Thyroid gland (tissue), 4 donors: ENCODE results near the gene HOXC4. TPM values are rescaled to one million over a fixed set of nuclear protein-coding genes. Genes with fewer than 3 reads are reported as not detected.

Experiments used
- DNase-seq, 2 donors: peaks; one replicate each; pipeline ENCODE4 v3.0.0-alpha.2; 2019
- H3K27ac ChIP-seq, 3 donors: fragments of 200-600 bp; sonication (generic); 1 replicate in 2 of 3; 2 replicates in 1 of 3; pipeline ENCODE4 v1.5.1; 2016 to 2019; ENCODE audit warnings: mild to moderate bottlenecking in 1 of 3, moderate library complexity in 1 of 3
- H3K27me3 ChIP-seq: fragments of 200-600 bp; sonication (generic); one replicate; pipeline ENCODE4 v1.5.1; 2019
- H3K36me3 ChIP-seq, 2 donors: fragments of 200-600 bp; sonication (generic); one replicate each; pipeline ENCODE4 v1.5.1; 2016 to 2019
- H3K4me1 ChIP-seq, 2 donors: fragments of 200-600 bp; sonication (generic); one replicate each; pipeline ENCODE4 v1.5.1; 2017 to 2019
- H3K4me3 ChIP-seq, 3 donors: fragments of 200-600 bp; sonication (generic); replicated peaks in 1 of 3; 1 replicate in 2 of 3; 2 replicates in 1 of 3; pipeline ENCODE4 v1.5.1; 2016; ENCODE audit warnings: mild to moderate bottlenecking in 1 of 3
- H3K9me3 ChIP-seq: fragments of 200-600 bp; sonication (generic); one replicate; pipeline ENCODE4 v1.5.1; 2017
- POLR2A ChIP-seq, 2 donors: fragments of 450-650 bp; IDR thresholded peaks; one replicate each; pipeline ENCODE4 v1.6.1; 2017; ENCODE audit warnings: antibody characterized with exemption in 2 of 2, mild to moderate bottlenecking in 2 of 2, moderate library complexity in 1 of 2
- WGBS, 2 donors: methylation state at CpG; one replicate each; pipeline ENCODE4 v1.1.5; 2017; 5-methylcytosine and 5-hydroxymethylcytosine counted together
- intact Hi-C: fragments of 100-400 bp; cut with DNase I; formaldehyde crosslinking; loops from one replicate; pipeline ENCODE4 v1.15.1; 2023
- total RNA-seq, 4 donors: library from RNA; depleted of rRNA; stranded (reverse); fragments of >200 nt; gene quantifications; one replicate each; pipeline ENCODE4 v1.2.3, GENCODE V29; 2016
- TF ChIP-seq, protein P1 (sequence below), 6 experiments: fragments of 200-600 bp in 3 of 6; fragments of 450-650 bp in 3 of 6; sonication (generic) in 3 of 6; IDR thresholded peaks; one replicate each; pipeline ENCODE4 v1.5.1; 2016 to 2019; ENCODE audit warnings: antibody characterized with exemption in 6 of 6, mild to moderate bottlenecking in 2 of 6, inconsistent platforms in 1 of 6, moderate library complexity in 1 of 6

Gene HOXC4
- total RNA-seq, 4 donors from 2014 or later, result 0.22 to 0.27 TPM; not detected in 2

DNA sequence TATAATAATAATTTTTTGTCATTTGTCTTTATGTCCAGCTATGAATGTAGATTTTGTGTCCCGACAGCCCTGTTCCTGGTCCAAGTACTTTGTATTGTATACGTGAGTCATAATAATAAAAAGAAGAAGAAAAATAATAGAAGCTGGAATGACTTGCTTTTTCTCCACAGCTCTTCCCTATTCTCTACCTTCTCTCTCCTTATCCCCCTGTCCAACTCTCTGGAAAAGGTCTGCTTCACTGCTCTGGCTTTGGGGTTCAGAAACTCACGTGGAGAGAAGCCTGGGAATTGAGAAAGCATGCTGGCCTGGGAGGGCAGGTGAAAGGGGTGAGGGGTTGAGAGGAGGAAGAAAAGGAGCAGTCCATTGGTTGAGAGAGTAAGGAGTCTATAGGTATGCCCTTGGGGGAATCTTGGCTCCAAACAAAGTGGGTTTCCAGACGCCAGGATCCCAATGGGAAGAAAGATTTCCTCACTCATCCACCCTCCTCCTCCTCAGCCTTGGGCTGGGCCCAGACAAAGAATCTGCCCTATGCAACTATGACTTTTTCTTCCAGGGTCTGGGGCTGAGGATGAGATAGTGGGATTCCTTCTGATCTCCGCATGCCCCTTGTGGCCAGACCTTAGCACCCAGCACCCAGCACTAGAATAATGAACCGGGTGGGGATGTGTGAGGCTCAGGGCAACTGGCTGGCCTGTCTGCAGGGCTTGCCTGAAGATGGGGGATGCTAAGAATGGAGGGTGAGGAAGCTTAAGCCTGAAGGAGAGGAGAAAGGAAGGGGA is 40.8 kb upstream of the HOXC4 start:
- 15 to 23% methylated on average over 6 of the region's 6 CpGs for WGBS, 2 donors
- H3K4me3 ChIP-seq, result no peak overlapping the region
- TF ChIP-seq POLR2A (IDR thresholded peaks at IDR 0.05), result no peak
- TF ChIP-seq, protein P1, sequence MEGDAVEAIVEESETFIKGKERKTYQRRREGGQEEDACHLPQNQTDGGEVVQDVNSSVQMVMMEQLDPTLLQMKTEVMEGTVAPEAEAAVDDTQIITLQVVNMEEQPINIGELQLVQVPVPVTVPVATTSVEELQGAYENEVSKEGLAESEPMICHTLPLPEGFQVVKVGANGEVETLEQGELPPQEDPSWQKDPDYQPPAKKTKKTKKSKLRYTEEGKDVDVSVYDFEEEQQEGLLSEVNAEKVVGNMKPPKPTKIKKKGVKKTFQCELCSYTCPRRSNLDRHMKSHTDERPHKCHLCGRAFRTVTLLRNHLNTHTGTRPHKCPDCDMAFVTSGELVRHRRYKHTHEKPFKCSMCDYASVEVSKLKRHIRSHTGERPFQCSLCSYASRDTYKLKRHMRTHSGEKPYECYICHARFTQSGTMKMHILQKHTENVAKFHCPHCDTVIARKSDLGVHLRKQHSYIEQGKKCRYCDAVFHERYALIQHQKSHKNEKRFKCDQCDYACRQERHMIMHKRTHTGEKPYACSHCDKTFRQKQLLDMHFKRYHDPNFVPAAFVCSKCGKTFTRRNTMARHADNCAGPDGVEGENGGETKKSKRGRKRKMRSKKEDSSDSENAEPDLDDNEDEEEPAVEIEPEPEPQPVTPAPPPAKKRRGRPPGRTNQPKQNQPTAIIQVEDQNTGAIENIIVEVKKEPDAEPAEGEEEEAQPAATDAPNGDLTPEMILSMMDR (IDR thresholded peaks at IDR 0.05), result no peak
- intact Hi-C loops, result no loop called here
- no peaks in the 10 kb centered on the region for H3K9me3 ChIP-seq
- no peak overlapping the region for H3K27ac ChIP-seq
- H3K36me3 ChIP-seq, result no peaks in the 10 kb centered on the region
- no peak for DNase-seq
- peaks cover 6 to 17% of the 10 kb centered on the region in 2 donors for H3K4me1 ChIP-seq
- H3K27me3 ChIP-seq, result peaks cover 75% of the 10 kb centered on the region

DNA sequence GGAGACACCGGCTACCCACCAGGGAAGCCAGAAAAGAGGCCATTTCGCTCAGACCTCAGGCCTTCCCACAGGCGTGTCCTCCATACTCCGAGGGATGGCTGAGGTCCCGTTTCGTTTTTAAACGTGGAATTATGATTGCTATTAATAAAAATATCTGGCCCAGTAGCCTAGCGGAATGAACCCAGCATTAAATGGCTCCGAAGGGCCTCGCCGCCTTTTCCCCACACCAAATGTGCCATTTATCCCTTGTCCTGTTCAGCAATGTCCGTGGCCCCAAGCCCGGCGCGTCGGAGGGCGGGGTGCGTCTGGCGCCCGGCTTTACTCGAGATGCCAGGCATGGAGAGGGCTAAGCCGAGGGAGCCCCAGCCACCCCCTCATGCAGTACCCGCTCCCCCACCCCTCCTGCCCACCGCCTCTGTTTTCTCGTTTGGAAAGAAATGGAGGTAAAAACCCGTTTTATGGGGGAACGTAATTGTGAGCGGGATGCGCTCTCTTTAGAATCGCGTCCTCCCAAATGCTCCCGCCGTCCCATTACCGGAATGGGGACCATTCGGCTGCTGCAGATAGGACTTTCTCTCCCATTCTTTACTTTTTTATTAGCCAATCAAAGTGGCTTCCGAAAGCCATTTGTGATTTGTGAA is 39.1 kb upstream of the HOXC4 start:
- TF ChIP-seq, protein P1 (IDR thresholded peaks at IDR 0.05), result no peak
- no peak for TF ChIP-seq POLR2A (IDR thresholded peaks at IDR 0.05)
- H3K4me1 ChIP-seq, result peaks cover 6 to 26% of the 10 kb centered on the region in 2 donors
- H3K27me3 ChIP-seq, result peaks cover 73% of the 10 kb centered on the region
- 10 to 18% methylated on average over 36 of the region's 36 CpGs for WGBS, 2 donors
- no peak for DNase-seq
- no peak overlapping the region for H3K4me3 ChIP-seq
- no peaks in the 10 kb centered on the region for H3K9me3 ChIP-seq
- H3K27ac ChIP-seq, result no peak overlapping the region
- intact Hi-C loops, result no loop called here
- no peaks in the 10 kb centered on the region for H3K36me3 ChIP-seq

DNA sequence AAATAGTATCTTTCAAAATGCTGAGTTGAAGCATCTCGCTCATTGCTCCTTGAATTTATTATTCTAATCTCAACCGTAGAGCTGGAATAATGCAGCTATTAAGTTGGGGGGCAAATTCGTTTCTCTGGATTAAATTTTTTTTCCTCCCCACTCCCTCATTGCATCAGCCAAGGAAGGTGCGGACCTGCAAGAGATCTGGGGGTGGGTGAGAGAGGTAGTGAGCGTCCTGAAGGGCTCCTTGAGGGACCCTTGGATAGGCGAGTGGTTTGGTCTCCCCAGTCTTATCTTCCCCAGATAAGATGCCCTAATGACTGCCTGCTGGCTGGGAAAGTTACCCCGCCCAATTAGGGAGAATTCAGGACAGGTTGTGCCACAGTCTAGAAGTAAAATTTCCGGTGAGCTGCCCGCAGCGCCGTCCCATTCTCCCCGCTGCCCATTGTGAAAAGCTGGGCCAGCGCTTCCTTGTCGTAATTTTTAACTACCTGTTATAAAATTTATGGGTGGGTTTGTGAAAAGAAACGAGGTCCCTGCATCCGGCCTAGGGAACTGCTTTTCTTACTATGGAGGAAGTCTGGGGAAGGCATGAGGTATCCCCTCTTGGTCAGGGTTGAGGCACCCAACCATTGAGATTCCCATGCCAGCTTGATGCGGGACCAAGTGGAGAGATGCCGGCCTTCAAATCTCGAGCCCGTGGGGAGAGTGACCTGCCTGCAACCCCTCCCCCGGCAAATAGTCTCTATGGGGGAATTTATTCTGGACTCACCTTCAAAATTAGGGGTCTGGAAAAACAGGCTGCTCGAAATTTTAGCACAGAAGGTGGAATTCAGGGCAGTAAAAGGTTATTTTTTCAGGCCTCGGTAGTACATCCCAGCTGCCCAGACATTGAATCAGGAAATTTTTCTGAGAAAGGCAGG is 38.4 kb upstream of the HOXC4 start:
- no peaks in the 10 kb centered on the region for H3K9me3 ChIP-seq
- intact Hi-C loops, result no loop called here
- H3K4me3 ChIP-seq, result no peak overlapping the region
- H3K36me3 ChIP-seq, result no peaks in the 10 kb centered on the region
- 13 to 19% methylated on average over 23 of the region's 23 CpGs for WGBS, 2 donors
- no peak overlapping the region for H3K27ac ChIP-seq
- H3K4me1 ChIP-seq, result peaks cover 6 to 31% of the 10 kb centered on the region in 2 donors
- TF ChIP-seq, protein P1 (IDR thresholded peaks at IDR 0.05), result no peak
- TF ChIP-seq POLR2A (IDR thresholded peaks at IDR 0.05), result no peak
- peaks cover 74% of the 10 kb centered on the region for H3K27me3 ChIP-seq
- no peak for DNase-seq

DNA sequence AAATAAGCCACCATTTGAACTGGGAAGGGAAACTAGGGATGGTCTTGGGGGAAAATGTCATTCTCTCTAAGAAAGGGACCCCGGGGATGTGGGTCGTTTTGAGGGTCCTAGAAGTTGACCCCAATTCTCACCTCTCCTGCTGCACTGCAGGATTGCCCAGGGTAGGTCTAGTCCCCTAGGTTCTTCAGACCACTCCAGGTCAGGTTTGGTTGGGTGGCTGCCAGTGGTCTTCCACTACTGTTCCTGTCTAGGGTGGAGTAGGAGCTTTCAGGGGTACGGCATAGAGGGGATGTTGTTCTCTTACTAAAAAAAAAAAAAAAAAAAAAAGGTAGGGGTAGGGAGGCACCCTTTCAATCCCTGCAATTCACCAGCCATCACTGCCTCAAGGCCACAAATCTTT is 37.6 kb upstream of the HOXC4 start:
- WGBS, 2 donors, result 15 to 23% methylated on average over 3 of the region's 3 CpGs
- peaks cover 77% of the 10 kb centered on the region for H3K27me3 ChIP-seq
- H3K9me3 ChIP-seq, result no peaks in the 10 kb centered on the region
- H3K36me3 ChIP-seq, result no peaks in the 10 kb centered on the region
- peaks cover 6 to 31% of the 10 kb centered on the region in 2 donors for H3K4me1 ChIP-seq
- intact Hi-C loops, result no loop called here
- TF ChIP-seq, protein P1 (IDR thresholded peaks at IDR 0.05), result no peak
- TF ChIP-seq POLR2A (IDR thresholded peaks at IDR 0.05), result no peak
- DNase-seq, result no peak
- H3K4me3 ChIP-seq, result no peak overlapping the region
- no peak overlapping the region for H3K27ac ChIP-seq
